ENCODE data around the gene ZMIZ1. TPM values are rescaled to one million over a fixed set of nuclear protein-coding genes. Genes with fewer than 3 reads are reported as not detected.
"Not testable (repeated sequence)": the region's sequence is repeated elsewhere in the genome, so short reads cannot be mapped to it uniquely, and the experiment has no call there.

ZMIZ1 gene
- polyA plus RNA-seq, 2 donors = 29.2 to 29.7 TPM

DNA sequence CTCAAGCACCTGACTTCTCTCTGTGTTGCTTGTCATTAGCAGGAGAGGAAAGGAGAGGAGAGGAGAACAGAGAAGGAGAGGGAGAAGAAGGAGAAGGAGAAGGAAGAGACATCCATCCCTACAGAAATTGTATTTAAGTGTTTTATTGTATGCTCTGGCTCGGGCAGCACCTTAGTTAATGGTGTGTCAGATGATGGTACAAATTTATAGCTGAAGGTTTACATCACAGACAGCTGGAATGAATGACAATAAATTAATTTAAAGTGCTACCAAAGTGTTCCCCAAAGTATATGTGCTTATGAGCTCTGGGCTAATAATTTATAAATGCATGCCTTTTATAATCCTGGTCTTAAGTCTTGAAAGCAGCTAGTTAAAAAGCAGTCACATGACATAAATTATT is 38.1 kb upstream of the ZMIZ1 start:
- Histone ChIP-seq H3K4me1 (ENCODE audit: control insufficient read depth in 2 of 2, insufficient read depth in 2 of 2, low read length in 1 of 2) (no peaks in the 10 kb centered on the region), H3K27ac (ENCODE audit: low read depth in 2 of 2, low read length in 1 of 2) (no peak overlapping the region), H3K9me3 (ENCODE audit: control insufficient read depth in 2 of 2, insufficient read depth in 1 of 2, low read depth in 1 of 2, low read length in 1 of 2) (no peaks in the 10 kb centered on the region), H3K27me3 (ENCODE audit: control insufficient read depth in 1 of 2, insufficient read depth in 2 of 2, low read length in 2 of 2) (no peaks in the 10 kb centered on the region), H3K36me3 (ENCODE audit: control insufficient read depth in 2 of 2, insufficient read depth in 2 of 2, low read length in 1 of 2) (no peaks in the 10 kb centered on the region), H3K4me3 (ENCODE audit: low read depth in 1 of 2, low read length in 2 of 2) (no peak overlapping the region)
- WGBS, 2 donors = 74% methylated on average over 1 of the region's 1 CpG

DNA sequence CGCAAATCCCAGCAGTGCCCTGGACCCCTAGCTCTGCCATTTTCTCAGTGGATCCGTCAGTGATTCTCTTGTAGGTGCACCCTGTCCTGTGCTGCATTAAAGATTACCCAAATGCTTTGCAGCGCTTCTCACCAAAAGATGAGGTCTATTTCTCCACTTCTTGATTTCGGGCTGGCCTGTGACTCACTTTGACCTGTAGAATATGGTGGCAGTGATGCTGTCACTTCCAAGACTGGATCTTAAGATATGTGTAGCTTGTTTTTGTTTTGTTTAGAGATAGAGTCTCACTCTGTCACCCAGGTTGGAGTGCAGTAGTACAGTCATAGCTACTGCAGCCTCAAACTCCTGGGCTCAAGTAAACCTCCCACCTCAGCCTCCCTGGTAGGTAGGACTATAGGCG is 37.0 kb upstream of the ZMIZ1 start:
- Histone ChIP-seq H3K4me1 (ENCODE audit: control insufficient read depth in 2 of 2, insufficient read depth in 2 of 2, low read length in 1 of 2) (no peaks in the 10 kb centered on the region), H3K27ac (ENCODE audit: low read depth in 2 of 2, low read length in 1 of 2) (no peak overlapping the region), H3K9me3 (ENCODE audit: control insufficient read depth in 2 of 2, insufficient read depth in 1 of 2, low read depth in 1 of 2, low read length in 1 of 2) (no peaks in the 10 kb centered on the region), H3K4me3 (ENCODE audit: low read depth in 1 of 2, low read length in 2 of 2) (no peak overlapping the region), H3K27me3 (ENCODE audit: control insufficient read depth in 1 of 2, insufficient read depth in 2 of 2, low read length in 2 of 2) (no peaks in the 10 kb centered on the region), H3K36me3 (ENCODE audit: control insufficient read depth in 2 of 2, insufficient read depth in 2 of 2, low read length in 1 of 2) (no peaks in the 10 kb centered on the region)
- 96% methylated on average over 5 of the region's 5 CpGs for WGBS, 2 donors

GRCh38 chr10:79034271-79034876 is 34.4 kb upstream of the ZMIZ1 start:
- H3K27ac ChIP-seq (ENCODE audit: low read depth in 2 of 2, low read length in 1 of 2) = no peak overlapping the region
- H3K4me3 ChIP-seq (ENCODE audit: low read depth in 1 of 2, low read length in 2 of 2) = no peak overlapping the region
- H3K4me1 ChIP-seq (ENCODE audit: control insufficient read depth in 2 of 2, insufficient read depth in 2 of 2, low read length in 1 of 2) = no peaks in the 10 kb centered on the region
- no peaks in the 10 kb centered on the region for H3K9me3 ChIP-seq (ENCODE audit: control insufficient read depth in 2 of 2, insufficient read depth in 1 of 2, low read depth in 1 of 2, low read length in 1 of 2)
- no peaks in the 10 kb centered on the region for H3K36me3 ChIP-seq (ENCODE audit: control insufficient read depth in 2 of 2, insufficient read depth in 2 of 2, low read length in 1 of 2)
- 93 to 94% methylated on average over 9 of the region's 9 CpGs for WGBS, 2 donors
- no peaks in the 10 kb centered on the region for H3K27me3 ChIP-seq (ENCODE audit: control insufficient read depth in 1 of 2, insufficient read depth in 2 of 2, low read length in 2 of 2)

- WGBS, 2 donors = 72 to 77% methylated on average over 6 of the region's 6 CpGs
Observed at GRCh38 chr10:79036416-79036815, 32.4 kb upstream of the ZMIZ1 start.

GRCh38 chr10:79038104-79038840 is 30.5 kb upstream of the ZMIZ1 start:
- Histone ChIP-seq H3K4me3 (ENCODE audit: low read depth in 1 of 2, low read length in 2 of 2) (no peak overlapping the region), H3K27ac (ENCODE audit: low read depth in 2 of 2, low read length in 1 of 2) (no peak overlapping the region), H3K4me1 (ENCODE audit: control insufficient read depth in 2 of 2, insufficient read depth in 2 of 2, low read length in 1 of 2) (no peaks in the 10 kb centered on the region), H3K36me3 (ENCODE audit: control insufficient read depth in 2 of 2, insufficient read depth in 2 of 2, low read length in 1 of 2) (no peaks in the 10 kb centered on the region), H3K9me3 (ENCODE audit: control insufficient read depth in 2 of 2, insufficient read depth in 1 of 2, low read depth in 1 of 2, low read length in 1 of 2) (no peaks in the 10 kb centered on the region), H3K27me3 (ENCODE audit: control insufficient read depth in 1 of 2, insufficient read depth in 2 of 2, low read length in 2 of 2) (no peaks in the 10 kb centered on the region)
- 94 to 100% methylated on average over 1 of the region's 1 CpG for WGBS, 2 donors

More at GRCh38 chr10:79036416-79036815, 32.4 kb upstream of the ZMIZ1 start:
- H3K36me3 ChIP-seq (ENCODE audit: control insufficient read depth in 2 of 2, insufficient read depth in 2 of 2, low read length in 1 of 2); H3K27me3 ChIP-seq (ENCODE audit: control insufficient read depth in 1 of 2, insufficient read depth in 2 of 2, low read length in 2 of 2); H3K9me3 ChIP-seq (ENCODE audit: control insufficient read depth in 2 of 2, insufficient read depth in 1 of 2, low read depth in 1 of 2, low read length in 1 of 2); H3K27ac ChIP-seq (ENCODE audit: low read depth in 2 of 2, low read length in 1 of 2); H3K4me3 ChIP-seq (ENCODE audit: low read depth in 1 of 2, low read length in 2 of 2); H3K4me1 ChIP-seq (ENCODE audit: control insufficient read depth in 2 of 2, insufficient read depth in 2 of 2, low read length in 1 of 2): not testable (repeated sequence)

DNA sequence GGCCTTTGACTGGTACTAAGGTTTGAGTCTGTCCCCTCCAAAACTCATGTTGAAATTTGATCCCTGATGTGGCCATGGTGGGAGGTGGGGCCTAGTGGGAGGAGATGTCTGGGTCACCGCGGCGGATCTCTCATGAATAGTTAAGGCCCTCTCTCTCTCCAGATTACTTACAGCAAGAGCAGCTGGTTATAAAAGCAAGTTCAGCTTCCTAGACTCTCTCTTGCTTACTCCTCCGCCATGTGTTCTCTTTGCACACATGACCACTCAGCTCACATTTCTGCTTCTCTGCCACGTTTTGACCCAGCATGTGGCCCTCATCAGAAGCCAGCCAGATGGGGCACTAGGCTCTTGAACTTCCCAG is 29.9 kb upstream of the ZMIZ1 start:
- 77 to 86% methylated on average over 5 of the region's 5 CpGs for WGBS, 2 donors
- H3K27ac ChIP-seq (ENCODE audit: low read depth in 2 of 2, low read length in 1 of 2) = no peak overlapping the region
- H3K9me3 ChIP-seq (ENCODE audit: control insufficient read depth in 2 of 2, insufficient read depth in 1 of 2, low read depth in 1 of 2, low read length in 1 of 2) = no peaks in the 10 kb centered on the region
- no peaks in the 10 kb centered on the region for H3K4me1 ChIP-seq (ENCODE audit: control insufficient read depth in 2 of 2, insufficient read depth in 2 of 2, low read length in 1 of 2)
- H3K27me3 ChIP-seq (ENCODE audit: control insufficient read depth in 1 of 2, insufficient read depth in 2 of 2, low read length in 2 of 2) = no peaks in the 10 kb centered on the region
- H3K4me3 ChIP-seq (ENCODE audit: low read depth in 1 of 2, low read length in 2 of 2) = no peak overlapping the region
- H3K36me3 ChIP-seq (ENCODE audit: control insufficient read depth in 2 of 2, insufficient read depth in 2 of 2, low read length in 1 of 2) = no peaks in the 10 kb centered on the region

- no peak overlapping the region for H3K27ac ChIP-seq (ENCODE audit: low read depth in 2 of 2, low read length in 1 of 2)
- no peak overlapping the region for H3K4me3 ChIP-seq (ENCODE audit: low read depth in 1 of 2, low read length in 2 of 2)
- no peaks in the 10 kb centered on the region for H3K36me3 ChIP-seq (ENCODE audit: control insufficient read depth in 2 of 2, insufficient read depth in 2 of 2, low read length in 1 of 2)
- H3K27me3 ChIP-seq (ENCODE audit: control insufficient read depth in 1 of 2, insufficient read depth in 2 of 2, low read length in 2 of 2) = no peaks in the 10 kb centered on the region
- WGBS, 2 donors = 40 to 58% methylated on average over 3 of the region's 3 CpGs
- peaks cover 0 to 1% of the 10 kb centered on the region in 2 donors for H3K4me1 ChIP-seq (ENCODE audit: control insufficient read depth in 2 of 2, insufficient read depth in 2 of 2, low read length in 1 of 2)
- no peaks in the 10 kb centered on the region for H3K9me3 ChIP-seq (ENCODE audit: control insufficient read depth in 2 of 2, insufficient read depth in 1 of 2, low read depth in 1 of 2, low read length in 1 of 2)
Observed at GRCh38 chr10:79042639-79043411, 25.9 kb upstream of the ZMIZ1 start.

GRCh38 chr10:79044036-79044632 is 24.6 kb upstream of the ZMIZ1 start:
- Histone ChIP-seq H3K4me3 (ENCODE audit: low read depth in 1 of 2, low read length in 2 of 2) (no peak overlapping the region), H3K27me3 (ENCODE audit: control insufficient read depth in 1 of 2, insufficient read depth in 2 of 2, low read length in 2 of 2) (no peaks in the 10 kb centered on the region), H3K9me3 (ENCODE audit: control insufficient read depth in 2 of 2, insufficient read depth in 1 of 2, low read depth in 1 of 2, low read length in 1 of 2) (no peaks in the 10 kb centered on the region), H3K4me1 (ENCODE audit: control insufficient read depth in 2 of 2, insufficient read depth in 2 of 2, low read length in 1 of 2) (peaks cover 2 to 4% of the 10 kb centered on the region in 2 donors), H3K27ac (ENCODE audit: low read depth in 2 of 2, low read length in 1 of 2) (no peak overlapping the region), H3K36me3 (ENCODE audit: control insufficient read depth in 2 of 2, insufficient read depth in 2 of 2, low read length in 1 of 2) (no peaks in the 10 kb centered on the region)
- 95 to 97% methylated on average over 5 of the region's 5 CpGs for WGBS, 2 donors

- Histone ChIP-seq H3K9me3 (ENCODE audit: control insufficient read depth in 2 of 2, insufficient read depth in 1 of 2, low read depth in 1 of 2, low read length in 1 of 2) (no peaks in the 10 kb centered on the region), H3K27ac (ENCODE audit: low read depth in 2 of 2, low read length in 1 of 2) (no peak overlapping the region), H3K36me3 (ENCODE audit: control insufficient read depth in 2 of 2, insufficient read depth in 2 of 2, low read length in 1 of 2) (no peaks in the 10 kb centered on the region), H3K27me3 (ENCODE audit: control insufficient read depth in 1 of 2, insufficient read depth in 2 of 2, low read length in 2 of 2) (no peaks in the 10 kb centered on the region), H3K4me1 (ENCODE audit: control insufficient read depth in 2 of 2, insufficient read depth in 2 of 2, low read length in 1 of 2) (peaks cover 2 to 4% of the 10 kb centered on the region in 2 donors), H3K4me3 (ENCODE audit: low read depth in 1 of 2, low read length in 2 of 2) (no peak overlapping the region)
- 86 to 88% methylated on average over 4 of the region's 4 CpGs for WGBS, 2 donors
Observed at GRCh38 chr10:79044846-79045245, 23.9 kb upstream of the ZMIZ1 start.

Data from esophagus (tissue), 2 donors.